Occipital lobe (tissue), 2 donors: ENCODE data around the gene PRIMPOL. TPM values are rescaled to one million over a fixed set of nuclear protein-coding genes. Genes with fewer than 3 reads are reported as not detected.
"Not testable (repeated sequence)": the region's sequence is repeated elsewhere in the genome, so short reads cannot be mapped to it uniquely, and the experiment has no call there.

Experiments
- DNase-seq: peaks from one replicate; lab custom pipeline; 2025; lab: John Stamatoyannopoulos, UW
- total RNA-seq: library from RNA; depleted of rRNA; stranded (reverse); fragments of >200 nt; gene quantifications from one replicate; pipeline ENCODE4 v1.2.3, GENCODE V29; 2014

PRIMPOL gene
- total RNA-seq, 1 donor from 2014 or later, result 43.8 TPM

DNA sequence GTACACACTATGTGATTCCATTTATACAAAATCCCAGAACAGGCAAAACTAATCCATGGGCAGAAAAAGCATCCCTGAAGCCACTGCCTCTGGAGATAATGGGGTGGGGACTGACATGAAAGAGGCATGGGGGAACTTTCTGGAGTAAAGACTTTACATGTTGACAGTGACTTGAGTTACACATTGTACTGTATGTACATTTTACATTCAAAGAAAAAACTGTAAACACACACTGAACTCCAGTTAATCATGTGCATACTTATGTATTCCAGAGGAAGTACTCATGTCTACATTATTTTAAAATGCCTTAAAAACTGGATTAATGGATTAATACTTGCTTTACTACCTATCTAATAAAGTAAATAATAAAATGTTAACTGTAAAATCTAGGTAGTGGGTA, 62.8 kb downstream of the PRIMPOL start:
- no peak for DNase-seq

DNA sequence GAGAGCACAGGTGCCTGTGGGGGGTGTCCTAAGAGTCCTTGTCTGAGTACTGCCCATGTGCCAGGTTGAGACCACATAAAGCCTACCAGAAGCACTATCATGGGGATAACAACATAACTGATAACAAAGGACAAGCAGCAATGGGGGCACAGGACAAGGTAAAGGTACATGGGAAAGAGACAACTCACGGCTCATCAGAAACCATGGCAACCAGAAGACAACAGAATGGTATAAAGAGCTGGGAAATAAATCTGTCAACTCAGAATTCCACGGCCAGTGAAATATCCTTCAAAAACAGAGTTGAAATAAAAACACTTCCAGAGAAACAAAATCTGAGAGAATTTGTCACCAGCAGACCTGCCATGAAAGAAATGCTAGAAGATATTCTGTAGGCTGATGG, 64.3 kb downstream of the PRIMPOL start:
- no peak for DNase-seq

DNA sequence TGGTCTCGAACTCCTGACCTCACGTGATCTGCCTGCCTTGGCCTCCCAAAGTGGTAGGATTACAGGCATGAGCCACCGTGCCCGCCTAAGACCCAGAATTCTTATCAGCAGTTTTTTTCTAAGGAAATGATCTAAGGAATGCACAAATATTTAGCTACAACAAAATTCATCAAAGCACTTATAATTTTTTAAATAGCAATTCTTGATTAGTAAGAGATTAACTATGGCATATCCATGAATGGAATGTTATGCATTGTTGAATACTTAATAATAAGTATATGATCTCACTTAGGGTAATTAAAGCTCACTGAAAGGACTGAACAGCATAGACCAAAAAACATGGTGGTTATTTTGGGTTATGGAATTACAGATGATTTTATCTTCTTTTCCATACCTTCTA, 66.0 kb downstream of the PRIMPOL start:
- no peak for DNase-seq

DNA sequence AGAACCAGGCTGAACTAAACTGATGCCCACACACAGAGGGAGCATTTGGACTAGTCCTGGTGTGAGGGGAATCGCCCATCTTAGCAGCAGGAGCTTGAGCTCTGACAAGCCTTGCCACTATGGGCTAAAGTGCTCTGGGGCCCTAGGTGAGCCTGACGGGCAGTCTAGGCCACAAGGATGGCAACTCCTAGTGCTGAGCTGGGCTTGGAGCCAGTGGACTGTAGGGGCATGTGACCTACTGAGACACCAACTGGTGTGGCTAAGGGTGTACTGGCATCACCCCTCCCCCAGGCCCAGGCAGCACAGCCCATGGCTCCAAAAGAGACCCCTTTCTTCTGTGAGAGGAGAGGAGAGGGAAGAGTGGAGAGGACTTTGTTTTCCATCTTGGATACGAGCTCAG, 69.9 kb downstream of the PRIMPOL start:
- no peak for DNase-seq

DNA sequence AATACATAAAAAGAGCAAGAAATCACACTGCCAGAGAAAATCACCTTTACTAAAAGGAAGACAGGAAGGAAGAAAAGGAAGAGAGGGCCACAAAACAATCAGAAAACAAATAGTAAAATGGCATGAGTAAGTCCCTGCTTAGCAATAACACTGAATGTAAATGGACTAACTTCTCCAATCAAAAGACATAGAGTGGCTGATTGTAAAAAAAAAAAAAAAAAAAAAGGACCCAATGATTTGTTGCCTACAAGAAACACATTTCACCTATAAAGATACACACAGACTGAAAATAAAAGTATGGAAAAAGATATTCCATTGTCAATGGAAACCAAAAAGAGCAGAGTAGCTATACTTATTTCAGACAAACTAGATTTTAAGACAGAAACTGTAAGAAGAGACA, 71.7 kb downstream of the PRIMPOL start:
- no peak for DNase-seq

DNA sequence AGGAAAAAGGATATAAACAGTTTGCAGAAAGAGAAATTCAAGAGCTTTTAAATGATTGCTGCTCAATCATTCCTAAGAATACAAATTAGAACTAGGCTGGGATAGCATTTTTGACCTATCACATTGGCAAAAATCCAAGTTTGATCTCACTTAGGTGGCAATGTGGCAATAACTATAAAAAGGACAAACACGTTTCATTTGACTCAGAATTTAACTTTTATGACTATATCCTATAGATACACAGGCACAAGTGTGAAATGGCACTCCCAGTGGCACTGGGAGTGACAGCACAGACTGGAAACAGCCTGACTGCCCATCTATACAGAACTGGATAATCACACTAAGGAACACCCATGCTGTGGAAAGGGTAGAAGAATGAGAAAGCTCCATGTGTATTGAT, 73.3 kb downstream of the PRIMPOL start:
- no peak for DNase-seq

DNA sequence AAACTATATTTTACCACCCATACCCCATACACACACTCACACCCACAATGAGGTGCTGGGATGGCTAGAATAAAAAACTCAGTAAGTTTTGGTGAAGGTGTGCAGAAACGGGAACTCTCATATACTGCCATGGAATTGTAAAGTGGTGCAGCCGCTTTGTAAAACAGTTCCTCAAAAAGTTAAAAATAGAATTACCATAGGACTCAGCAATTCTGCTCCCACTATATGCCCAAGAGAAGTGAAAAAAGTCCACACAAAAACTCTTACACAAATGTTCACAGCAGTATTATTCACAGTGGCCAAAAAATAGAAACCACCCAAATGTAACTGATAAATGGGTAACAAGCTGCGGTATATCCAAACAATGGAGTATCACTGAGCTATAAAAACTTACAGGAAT, 77.9 kb downstream of the PRIMPOL start:
- no peak for DNase-seq

DNA sequence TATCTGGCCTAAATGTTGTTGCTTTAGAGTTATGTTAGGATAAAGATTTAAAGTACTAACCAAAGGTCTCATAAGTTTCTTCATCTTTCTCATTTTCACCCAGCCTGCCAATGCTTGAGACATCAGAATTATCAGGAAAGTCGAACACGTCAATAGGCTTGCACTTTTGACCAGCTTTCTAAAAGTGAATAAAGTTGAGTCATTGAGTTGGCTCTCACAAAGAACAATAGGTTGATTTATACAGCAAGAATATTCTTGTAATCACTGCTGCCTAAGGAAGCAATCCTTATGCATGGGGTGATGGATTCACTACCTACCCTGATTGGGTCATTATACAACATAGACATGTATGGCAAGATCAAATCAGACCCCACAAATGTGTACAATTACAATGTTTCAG, 79.3 kb downstream of the PRIMPOL start:
- no peak for DNase-seq

DNA sequence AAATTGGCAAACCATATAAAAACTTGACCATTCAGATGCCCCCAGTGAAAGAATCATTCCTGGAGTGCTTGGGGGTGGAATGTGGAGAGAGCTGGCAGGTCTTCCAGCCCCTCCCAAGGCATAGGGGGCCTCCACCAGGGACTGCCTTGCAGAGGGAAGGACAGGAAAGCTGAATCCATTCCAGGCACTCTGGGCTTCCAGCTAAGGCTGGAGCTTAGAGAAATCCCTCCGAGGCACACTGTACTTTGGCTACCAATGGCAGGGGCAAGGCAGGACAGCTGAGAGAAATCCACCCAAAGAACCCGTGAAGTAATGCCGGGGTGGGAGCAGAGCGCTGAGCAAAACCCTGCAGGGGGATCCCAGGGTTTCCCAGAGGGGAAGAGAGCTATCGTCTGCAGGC, 80.4 kb downstream of the PRIMPOL start:
- DNase-seq, result no peak

DNA sequence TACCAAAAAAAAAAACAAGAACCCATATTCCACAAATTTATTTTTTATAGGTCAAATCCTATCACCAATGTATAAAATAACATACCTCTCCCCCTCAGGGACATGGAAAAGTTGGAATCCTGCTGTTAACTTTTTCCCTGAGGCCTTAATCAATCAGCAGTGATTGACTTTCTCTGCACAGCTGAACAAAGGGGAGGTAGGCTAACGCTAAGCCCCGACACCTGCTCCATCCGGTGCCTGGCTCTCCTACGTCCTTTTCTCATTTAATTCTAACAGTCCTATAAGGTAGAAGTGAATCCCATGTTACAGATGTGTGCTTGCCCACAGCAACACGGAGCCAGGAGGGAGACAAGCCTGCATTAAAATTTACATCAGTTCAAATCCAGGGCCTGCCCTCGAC, 81.5 kb downstream of the PRIMPOL start:
- DNase-seq, result no peak

DNA sequence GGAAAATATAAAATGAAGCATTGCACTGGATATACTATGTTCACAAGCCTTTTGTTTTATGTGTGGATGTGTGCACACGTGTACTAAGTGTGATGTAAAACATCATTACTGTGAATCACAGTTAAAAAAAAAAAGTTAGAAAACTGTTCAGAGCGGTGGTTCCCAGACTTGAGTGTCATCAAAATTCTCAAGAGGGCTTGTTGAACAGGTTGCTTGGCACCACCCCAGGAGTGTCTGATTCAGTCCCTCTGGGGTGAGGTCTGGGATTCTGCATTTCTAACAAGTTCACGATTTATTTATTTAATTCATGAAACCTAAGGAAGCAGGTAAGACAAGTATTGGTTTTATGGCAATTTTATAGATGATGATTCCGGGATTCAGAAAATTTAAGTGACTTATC, 82.6 kb downstream of the PRIMPOL start:
- DNase-seq, result no peak

DNA sequence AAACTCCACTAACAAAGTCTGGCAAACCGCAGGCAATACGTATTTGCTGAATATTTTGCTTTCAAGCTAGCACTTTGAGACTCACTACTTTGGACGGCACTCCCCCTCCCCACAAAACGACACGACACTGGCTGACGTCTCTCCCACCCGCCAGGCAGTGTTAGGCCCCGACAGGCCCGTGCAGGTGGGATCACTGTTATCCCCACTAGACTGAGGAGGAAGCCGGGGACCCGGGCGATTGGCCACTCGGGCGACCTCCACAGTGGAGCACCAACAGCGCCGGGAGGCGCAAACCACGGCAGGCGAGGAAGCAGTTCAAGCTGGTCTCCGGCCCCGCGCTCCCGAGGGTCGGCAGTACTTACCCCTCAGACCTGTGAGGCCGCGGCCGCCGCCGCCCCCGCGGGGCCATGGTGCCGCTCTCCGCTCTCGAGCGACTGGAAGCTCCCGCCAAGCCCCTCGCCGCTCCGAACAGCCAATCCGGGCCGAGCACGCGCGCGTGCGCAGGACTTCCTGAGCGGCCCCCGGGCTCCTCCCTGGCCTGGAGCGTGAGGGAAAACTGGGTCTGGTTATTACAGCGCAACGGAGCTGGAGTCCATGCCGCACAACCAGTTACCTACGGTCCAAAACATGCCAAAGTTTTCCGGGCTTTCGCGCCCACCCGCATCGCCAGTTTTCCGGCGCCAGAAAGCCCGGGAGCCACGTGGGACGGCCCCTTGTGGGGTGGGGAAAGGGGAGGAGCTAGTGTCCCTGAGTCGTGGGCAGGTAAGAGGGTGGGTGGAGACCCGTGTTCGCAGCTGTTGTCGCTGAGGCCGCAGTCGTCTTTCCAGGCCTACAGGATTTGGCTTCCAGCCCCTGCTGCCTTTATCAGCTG, 84.4 kb downstream of the PRIMPOL start, which contains the start of gene CENPU:
Gene CENPU (minus strand): TSS at position 443 of the 871 bp plus-strand sequence. CDS start 34 bp downstream, at position 409.
- peak; percentile 96 for DNase-seq

DNA sequence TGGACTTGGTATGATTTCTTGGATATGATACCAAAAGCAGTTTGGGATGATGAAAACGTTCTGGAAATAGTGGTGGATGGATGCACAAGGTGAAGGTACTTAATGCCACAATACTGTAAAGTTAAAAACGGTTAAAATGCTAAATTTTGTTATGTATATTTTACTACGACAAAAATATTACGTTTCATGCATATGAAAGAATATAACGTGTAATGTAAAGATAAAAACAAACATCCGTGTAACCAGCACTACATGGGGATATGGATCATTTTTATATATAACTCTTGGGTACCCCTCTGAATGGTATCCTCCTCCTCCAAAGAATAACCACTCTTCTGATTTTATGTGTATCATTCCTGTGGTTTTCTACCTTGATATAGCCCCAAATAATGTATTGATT, 85.2 kb downstream of the PRIMPOL start:
- DNase-seq, result no peak

DNA sequence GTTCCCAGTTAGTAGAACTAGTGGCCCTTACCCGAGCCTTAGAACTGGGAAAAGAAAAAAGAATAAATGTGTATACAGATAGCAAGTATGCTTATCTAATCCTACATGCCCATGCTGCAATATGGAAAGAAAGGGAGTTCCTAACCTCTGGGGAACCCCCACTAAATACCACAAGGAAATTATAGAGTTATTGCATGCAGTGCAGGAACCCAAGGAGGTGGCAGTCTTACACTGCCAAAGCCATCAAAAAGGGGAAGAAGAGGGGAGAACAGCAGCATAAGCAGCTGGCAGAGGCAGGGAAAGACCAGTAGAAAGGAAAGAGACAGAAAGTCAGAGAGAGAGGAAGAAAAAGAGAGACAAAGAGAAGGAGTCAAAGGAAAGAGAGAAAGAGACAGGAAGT, 90.0 kb downstream of the PRIMPOL start:
- not testable (repeated sequence) for DNase-seq

DNA sequence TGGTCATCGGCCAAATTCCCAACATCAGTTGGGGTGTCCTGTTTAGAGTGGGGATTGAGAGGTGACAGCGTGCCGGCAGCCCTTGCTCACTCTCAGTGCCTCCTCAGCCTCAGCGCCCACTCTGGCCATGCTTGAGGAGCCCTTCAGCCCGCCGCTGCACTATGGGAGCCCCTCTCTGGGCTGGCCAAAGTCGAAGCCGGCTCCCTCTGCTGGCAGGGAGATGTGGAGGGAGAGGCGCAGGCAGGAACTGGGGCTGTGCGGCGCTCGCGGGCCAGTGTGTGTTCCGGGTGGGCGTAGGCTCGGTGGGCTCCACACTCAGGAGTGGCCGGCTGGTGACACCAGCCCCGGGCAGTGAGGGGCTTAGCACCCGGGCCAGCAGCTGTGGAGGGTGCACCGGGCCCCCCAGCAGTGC, 91.4 kb downstream of the PRIMPOL start:
- DNase-seq, result no peak

DNA sequence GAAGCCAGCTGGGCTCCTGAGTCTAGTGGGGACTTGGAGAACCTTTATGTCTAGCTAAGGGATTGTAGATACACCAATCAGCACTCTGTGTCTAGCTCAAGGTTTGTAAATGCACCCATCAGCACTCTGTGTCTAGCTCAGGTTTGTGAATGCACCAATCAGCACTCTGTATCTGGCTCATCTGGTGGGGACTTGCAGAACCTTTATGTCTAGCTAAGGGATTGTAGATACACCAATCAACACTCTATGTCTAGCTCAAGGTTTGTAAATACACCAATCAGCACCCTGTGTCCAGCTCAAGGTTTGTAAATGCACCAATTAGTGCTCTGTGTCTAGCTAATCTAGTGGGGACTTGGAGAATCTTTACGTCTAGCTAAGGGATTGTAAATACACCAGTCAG, 92.1 kb downstream of the PRIMPOL start:
- not testable (repeated sequence) for DNase-seq

DNA sequence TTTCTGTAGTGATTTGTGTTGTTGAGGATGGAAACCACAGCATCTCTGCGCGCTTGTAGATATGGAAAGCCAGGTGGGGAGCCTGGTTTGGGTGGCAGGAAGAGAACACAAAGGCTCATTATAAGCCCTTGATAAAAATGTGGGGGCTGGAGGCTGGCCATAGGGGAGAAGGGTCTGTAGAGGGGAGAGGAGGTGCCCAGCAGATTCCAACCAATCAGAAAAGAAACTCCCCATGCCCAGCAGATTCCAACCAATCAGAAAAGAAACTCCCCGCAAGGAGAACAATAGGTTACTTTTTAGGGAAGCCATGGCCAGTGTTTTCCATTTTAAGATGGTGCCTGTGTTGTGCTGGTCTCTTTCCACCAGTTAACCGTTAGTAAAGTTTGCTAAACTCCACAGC, 94.1 kb downstream of the PRIMPOL start:
- DNase-seq, result no peak

DNA sequence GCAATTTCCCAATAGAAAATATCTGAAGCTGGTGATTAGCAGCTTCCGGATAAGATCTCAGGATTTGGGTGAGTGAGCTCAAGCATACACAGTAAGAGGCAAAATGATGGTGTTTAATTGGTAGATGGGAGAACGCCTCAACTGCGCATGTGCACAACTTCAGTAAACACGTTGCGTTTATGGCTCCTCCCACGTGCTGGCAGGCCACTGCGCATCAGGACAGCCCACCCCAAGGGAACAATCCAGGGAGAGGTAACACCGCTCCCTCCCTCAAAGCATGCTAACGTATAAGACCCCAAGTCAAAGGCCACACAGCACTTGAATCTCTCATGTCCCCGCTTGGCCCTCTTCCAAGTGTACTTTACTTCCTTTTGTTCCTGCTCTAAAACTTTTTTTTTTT, 94.7 kb downstream of the PRIMPOL start:
- no peak for DNase-seq

Other genes with a start within 250 kb of the PRIMPOL start
- 9.4 TPM for gene IRF2, start 175.2 kb upstream of the PRIMPOL start, total RNA-seq
- 60.5 TPM for gene CASP3, start 291 bp upstream of the PRIMPOL start, total RNA-seq
- 3.6 TPM for gene CENPU, start 84.4 kb downstream of the PRIMPOL start, total RNA-seq
- 31.4 TPM for gene ACSL1, start 176.2 kb downstream of the PRIMPOL start, total RNA-seq